Mammary epithelial cell (primary cell): ENCODE results near the gene SPATA33.

Experiments
- CTCF ChIP-seq, 2 donors: IDR thresholded peaks in 1 of 2; conservative IDR thresholded peaks in 1 of 2; 2 replicates each; pipeline ENCODE4 v1.5.1; 2011 to 2012; ENCODE audit warnings: inconsistent platforms in 2 of 2, low read length in 2 of 2, mild to moderate bottlenecking in 2 of 2, control low read depth in 1 of 2, low read depth in 1 of 2; ENCODE audit not compliant: insufficient read depth in 1 of 2; ENCODE audit errors: extremely low read depth in 1 of 2
- EZH2 ChIP-seq: IDR thresholded peaks from 2 replicates; pipeline ENCODE4 v1.6.1; 2012; ENCODE audit warnings: low read length, inconsistent platforms, borderline replicate concordance

GRCh38 chr16:89642574-89642973 lies 15.1 kb upstream of the SPATA33 start:
- no peak for TF ChIP-seq CTCF (conservative IDR thresholded peaks at IDR 0.05 in 1 of 2, IDR thresholded peaks at IDR 0.05 in 1 of 2; ENCODE audit: extremely low read depth in 1 of 2, insufficient read depth in 1 of 2, low read depth in 1 of 2, low read length in 2 of 2)
- TF ChIP-seq EZH2, result no peak
